Kidney (tissue), 14 donors: Measurements from ENCODE around the gene ENTPD2. TPM values are rescaled to one million over a fixed set of nuclear protein-coding genes. Genes with fewer than 3 reads are reported as not detected.

Experiments used
- DNase-seq, 5 donors: peaks; one replicate each; pipeline ENCODE4 v3.0.0-alpha.2; 2013 to 2020
- FAIRE-seq: peaks from 2 replicates; lab custom pipeline; 2012; peaks lifted over from hg19 to GRCh38; lab: Jason Lieb, UNC
- H3K27ac ChIP-seq, 2 donors: one replicate each; pipeline ENCODE4 v1.7.0; 2013; ENCODE audit warnings: low read depth in 2 of 2, low read length in 2 of 2, inconsistent platforms in 1 of 2
- H3K27me3 ChIP-seq: one replicate; pipeline ENCODE4 v1.7.1; 2013; ENCODE audit warnings: low read length, inconsistent platforms; ENCODE audit not compliant: control insufficient read depth, insufficient read depth
- H3K36me3 ChIP-seq, 3 donors: one replicate each; pipeline versions ENCODE4 v1.7.0 to v1.7.1; 2013; ENCODE audit warnings: low read length in 3 of 3, control low read depth in 1 of 3, inconsistent platforms in 1 of 3; ENCODE audit not compliant: insufficient read depth in 3 of 3, control insufficient read depth in 2 of 3
- H3K4me1 ChIP-seq, 3 donors: one replicate each; pipeline versions ENCODE4 v1.7.0 to v1.7.1; 2013; ENCODE audit warnings: low read length in 3 of 3, inconsistent platforms in 1 of 3, low read depth in 1 of 3; ENCODE audit not compliant: control insufficient read depth in 2 of 3, insufficient read depth in 2 of 3
- H3K4me3 ChIP-seq, 3 donors: one replicate each; pipeline versions ENCODE4 v1.7.0 to v1.8.1; 2013; ENCODE audit warnings: low read length in 3 of 3, control low read depth in 1 of 3, inconsistent platforms in 1 of 3
- H3K9ac ChIP-seq, 3 donors: one replicate each; pipeline versions ENCODE4 v1.7.0 to v1.7.1; 2013; ENCODE audit warnings: low read length in 3 of 3, control low read depth in 1 of 3, inconsistent platforms in 1 of 3
- H3K9me3 ChIP-seq, 3 donors: one replicate each; pipeline versions ENCODE4 v1.7.0 to v1.7.1; 2013; ENCODE audit warnings: low read length in 3 of 3, control low read depth in 1 of 3, inconsistent platforms in 1 of 3; ENCODE audit not compliant: control insufficient read depth in 2 of 3, insufficient read depth in 1 of 3
- intact Hi-C: fragments of 100-400 bp; cut with DNase I; formaldehyde crosslinking; loops from one replicate; pipeline ENCODE4 v1.11.1; 2022
- polyA plus RNA-seq: library from polyadenylated mRNA; stranded (reverse); fragments of 350-450 nt; fragmentation: Illumina TruSeq; extraction: RNeasy Lipid Tissue Mini Kit (QIAGEN cat#74804); gene quantifications from one replicate; pipeline ENCODE4 v1.2.3, GENCODE V29; 2014; ENCODE audit warnings: low read depth, low replicate concordance; ENCODE audit not compliant: insufficient read depth
- total RNA-seq: library from RNA; stranded (reverse); fragmentation: NEBNext Ultra II Directional; extraction: Animal tissue kit (Norgen Biotek cat#: 25700); gene quantifications from one replicate; pipeline ENCODE4 v1.2.1, GENCODE V29; 2021
- TF ChIP-seq, protein P1 (sequence below): IDR thresholded peaks from 3 replicates; pipeline ENCODE4 v1.5.1; 2012; ENCODE audit warnings: mild to moderate bottlenecking, moderate library complexity, borderline replicate concordance; ENCODE audit not compliant: insufficient read depth; ENCODE audit errors: extremely low read depth
- donor health status: control.
- donor health status: control.
- donor health status: control.
- donor health status: control.
- donor health status: control.
- donor health status: DM: yes; HTN: yes; CAD: no.
- donor health status: Normal renal cell carcinoma (clear cell type).

Gene ENTPD2
- total and polyA plus RNA-seq, 2 donors from 2014 or later = 5.5 to 9.3 TPM

- H3K27ac ChIP-seq = no peak overlapping the region
- H3K9ac ChIP-seq = no peak overlapping the region
- peaks cover 0 to 8% (median 0%) of the 10 kb centered on the region in 3 donors for H3K36me3 ChIP-seq
- TF ChIP-seq, protein P1, sequence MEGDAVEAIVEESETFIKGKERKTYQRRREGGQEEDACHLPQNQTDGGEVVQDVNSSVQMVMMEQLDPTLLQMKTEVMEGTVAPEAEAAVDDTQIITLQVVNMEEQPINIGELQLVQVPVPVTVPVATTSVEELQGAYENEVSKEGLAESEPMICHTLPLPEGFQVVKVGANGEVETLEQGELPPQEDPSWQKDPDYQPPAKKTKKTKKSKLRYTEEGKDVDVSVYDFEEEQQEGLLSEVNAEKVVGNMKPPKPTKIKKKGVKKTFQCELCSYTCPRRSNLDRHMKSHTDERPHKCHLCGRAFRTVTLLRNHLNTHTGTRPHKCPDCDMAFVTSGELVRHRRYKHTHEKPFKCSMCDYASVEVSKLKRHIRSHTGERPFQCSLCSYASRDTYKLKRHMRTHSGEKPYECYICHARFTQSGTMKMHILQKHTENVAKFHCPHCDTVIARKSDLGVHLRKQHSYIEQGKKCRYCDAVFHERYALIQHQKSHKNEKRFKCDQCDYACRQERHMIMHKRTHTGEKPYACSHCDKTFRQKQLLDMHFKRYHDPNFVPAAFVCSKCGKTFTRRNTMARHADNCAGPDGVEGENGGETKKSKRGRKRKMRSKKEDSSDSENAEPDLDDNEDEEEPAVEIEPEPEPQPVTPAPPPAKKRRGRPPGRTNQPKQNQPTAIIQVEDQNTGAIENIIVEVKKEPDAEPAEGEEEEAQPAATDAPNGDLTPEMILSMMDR = no peak
- H3K4me3 ChIP-seq = no peak overlapping the region
- no peaks in the 10 kb centered on the region for H3K4me1 ChIP-seq
- intact Hi-C loops = no loop called here
- no peaks in the 10 kb centered on the region for H3K9me3 ChIP-seq
- DNase-seq (no peak), FAIRE-seq (no peak)
- no peaks in the 10 kb centered on the region for H3K27me3 ChIP-seq
These were observed 36.8 kb downstream of the ENTPD2 start for GRCh38 chr9:137017071-137017470.

GRCh38 chr9:137016436-137016835, 37.4 kb downstream of the ENTPD2 start:
- peaks cover 0 to 8% (median 0%) of the 10 kb centered on the region in 3 donors for H3K36me3 ChIP-seq
- H3K27me3 ChIP-seq = no peaks in the 10 kb centered on the region
- FAIRE-seq = no peak
- no peak overlapping the region for H3K4me3 ChIP-seq
- no peak overlapping the region for H3K9ac ChIP-seq
- no peaks in the 10 kb centered on the region for H3K4me1 ChIP-seq
- no peaks in the 10 kb centered on the region for H3K9me3 ChIP-seq
- intact Hi-C loops = no loop called here
- H3K27ac ChIP-seq = no peak overlapping the region
- no peak for DNase-seq
- TF ChIP-seq, protein P1 = no peak

- Histone ChIP-seq H3K4me3 (no peak overlapping the region), H3K9ac (no peak overlapping the region), H3K9me3 (no peaks in the 10 kb centered on the region), H3K36me3 (peaks cover 0 to 8% (median 0%) of the 10 kb centered on the region in 3 donors), H3K27ac (no peak overlapping the region), H3K4me1 (no peaks in the 10 kb centered on the region), H3K27me3 (no peaks in the 10 kb centered on the region)
- TF ChIP-seq, protein P1 = no peak
- intact Hi-C loops = no loop called here
- DNase-seq (no peak), FAIRE-seq (no peak)
These were observed 37.9 kb downstream of the ENTPD2 start for GRCh38 chr9:137015976-137016375.

DNA sequence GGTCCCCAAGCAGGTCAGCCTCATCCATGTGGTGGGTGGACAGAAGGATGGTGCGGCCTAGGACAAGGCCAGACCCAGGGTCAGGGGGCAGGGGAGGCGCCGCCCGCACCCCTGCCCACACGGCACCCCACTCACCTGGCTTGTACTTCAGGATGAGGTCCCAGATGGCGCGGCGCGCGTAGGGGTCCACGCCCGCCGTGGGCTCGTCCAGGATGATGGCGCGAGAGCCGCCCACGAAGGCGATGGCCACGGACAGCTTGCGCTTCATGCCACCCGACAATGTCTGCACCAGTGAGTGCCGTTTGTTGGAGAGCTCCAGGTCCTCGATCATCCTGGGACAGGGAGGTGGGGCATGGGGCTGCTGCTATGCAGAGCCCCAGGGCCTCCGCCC, 38.3 kb downstream of the ENTPD2 start:
- Histone ChIP-seq H3K9ac (no peak overlapping the region), H3K4me3 (no peak overlapping the region), H3K27me3 (no peaks in the 10 kb centered on the region), H3K9me3 (no peaks in the 10 kb centered on the region), H3K4me1 (no peaks in the 10 kb centered on the region), H3K27ac (no peak overlapping the region), H3K36me3 (peaks cover 0 to 8% (median 0%) of the 10 kb centered on the region in 3 donors)
- FAIRE-seq (no peak), DNase-seq (no peak)
- TF ChIP-seq, protein P1 = no peak
- intact Hi-C loops = no loop called here
